Fibroblast of mammary gland (primary cell): Measurements from ENCODE around the gene CD47.

Experiments used
- DNase-seq: peaks from one replicate; pipeline ENCODE4 v3.0.0-alpha.2; 2010; ENCODE audit warnings: low read depth
- H3K4me3 ChIP-seq: 2 replicates; pipeline ENCODE4 v1.5.1; 2011; ENCODE audit warnings: low read depth, mild to moderate bottlenecking, low read length, moderate library complexity; ENCODE audit not compliant: control insufficient read depth
- TF ChIP-seq, protein P1 (sequence below): conservative IDR thresholded peaks from 2 replicates; pipeline ENCODE4 v1.5.1; 2011; ENCODE audit warnings: low read depth, low read length, inconsistent platforms; ENCODE audit not compliant: control insufficient read depth, insufficient read depth

CD47 gene

GRCh38 chr3:108092501-108092900 is 1.7 kb upstream of the CD47 start:
- H3K4me3 ChIP-seq: no peak overlapping the region
- no peak for DNase-seq
- TF ChIP-seq, protein P1, sequence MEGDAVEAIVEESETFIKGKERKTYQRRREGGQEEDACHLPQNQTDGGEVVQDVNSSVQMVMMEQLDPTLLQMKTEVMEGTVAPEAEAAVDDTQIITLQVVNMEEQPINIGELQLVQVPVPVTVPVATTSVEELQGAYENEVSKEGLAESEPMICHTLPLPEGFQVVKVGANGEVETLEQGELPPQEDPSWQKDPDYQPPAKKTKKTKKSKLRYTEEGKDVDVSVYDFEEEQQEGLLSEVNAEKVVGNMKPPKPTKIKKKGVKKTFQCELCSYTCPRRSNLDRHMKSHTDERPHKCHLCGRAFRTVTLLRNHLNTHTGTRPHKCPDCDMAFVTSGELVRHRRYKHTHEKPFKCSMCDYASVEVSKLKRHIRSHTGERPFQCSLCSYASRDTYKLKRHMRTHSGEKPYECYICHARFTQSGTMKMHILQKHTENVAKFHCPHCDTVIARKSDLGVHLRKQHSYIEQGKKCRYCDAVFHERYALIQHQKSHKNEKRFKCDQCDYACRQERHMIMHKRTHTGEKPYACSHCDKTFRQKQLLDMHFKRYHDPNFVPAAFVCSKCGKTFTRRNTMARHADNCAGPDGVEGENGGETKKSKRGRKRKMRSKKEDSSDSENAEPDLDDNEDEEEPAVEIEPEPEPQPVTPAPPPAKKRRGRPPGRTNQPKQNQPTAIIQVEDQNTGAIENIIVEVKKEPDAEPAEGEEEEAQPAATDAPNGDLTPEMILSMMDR: no peak

- TF ChIP-seq, protein P1: no peak
- peak overlapping the region; percentile 68 for H3K4me3 ChIP-seq
- no peak for DNase-seq
Measured at GRCh38 chr3:108091498-108092250, 843 bp upstream of the CD47 start.

DNA sequence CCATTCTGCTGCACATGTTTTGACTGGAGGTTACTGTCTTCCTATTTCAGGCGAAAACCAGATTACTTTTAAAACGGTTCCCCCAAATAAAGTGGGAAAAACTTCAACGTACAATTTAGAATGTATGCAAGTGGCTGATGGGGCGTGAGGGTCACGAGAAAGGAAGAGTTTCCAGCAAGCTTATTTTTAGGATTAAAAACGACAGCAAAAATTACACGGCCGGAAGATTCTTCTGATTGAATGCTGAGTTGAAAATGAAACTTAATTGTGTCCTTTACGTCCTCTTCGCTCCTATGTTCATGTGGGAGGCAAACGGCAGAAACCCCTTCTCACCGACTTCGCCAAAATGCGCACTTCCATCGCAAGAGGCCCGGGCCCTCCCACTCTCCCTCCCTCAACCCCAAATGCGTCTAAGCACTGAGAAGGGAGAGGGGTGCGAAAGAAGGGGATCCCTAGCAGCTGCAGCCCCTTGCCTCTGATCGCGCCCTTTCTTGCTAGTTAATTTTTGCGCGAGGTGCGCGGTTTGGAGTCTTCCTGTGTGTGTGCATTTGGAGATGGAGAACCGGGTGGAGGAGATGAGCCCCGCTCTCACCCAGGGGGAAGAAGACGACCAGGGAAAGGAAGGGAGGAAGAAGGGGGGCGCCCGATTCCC is 656 bp downstream of the CD47 start:
- DNase-seq: peak; percentile 38
- TF ChIP-seq, protein P1: no peak
- peak overlapping the region; percentile 90 for H3K4me3 ChIP-seq

- H3K4me3 ChIP-seq: peak overlapping the region; percentile 90
- DNase-seq: peak; percentile 19
- TF ChIP-seq, protein P1: no peak
Measured at GRCh38 chr3:108089579-108089978, 1.3 kb downstream of the CD47 start.

- peak; percentile 43 for DNase-seq
- H3K4me3 ChIP-seq: peak overlapping the region; percentile 90
- TF ChIP-seq, protein P1: no peak
Measured at GRCh38 chr3:108088697-108089096, 2.1 kb downstream of the CD47 start.

DNA sequence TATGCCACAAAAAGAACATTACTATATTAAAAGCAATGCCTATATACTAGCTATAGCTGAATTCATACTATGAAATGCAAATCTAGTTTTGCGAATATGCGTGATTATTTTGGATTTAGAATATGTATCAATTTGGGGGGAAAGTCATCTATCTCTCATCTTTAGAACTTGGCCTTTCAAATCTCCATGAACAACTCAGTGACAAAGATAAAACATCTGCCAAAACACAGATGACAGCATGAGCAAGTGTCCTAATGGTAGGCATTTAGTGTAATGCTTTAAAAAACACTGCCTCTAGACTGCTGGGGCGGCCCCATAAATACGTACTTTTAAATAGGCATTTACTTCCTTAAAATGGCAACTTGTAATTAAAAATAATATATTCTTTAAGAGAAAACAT is 2.7 kb downstream of the CD47 start:
- no peak overlapping the region for H3K4me3 ChIP-seq
- DNase-seq: no peak
- TF ChIP-seq, protein P1: no peak

GRCh38 chr3:108086653-108087052 is 4.2 kb downstream of the CD47 start:
- TF ChIP-seq, protein P1: no peak
- H3K4me3 ChIP-seq: no peak overlapping the region
- DNase-seq: no peak
